Nephron (organoid): ENCODE results near the gene CATSPERB.
A peak's percentile ranks its signal among the peaks of the same experiment; 100 is the strongest.

Source experiments
- H3K27ac Mint-ChIP-seq, 3 experiments: 2 replicates each; pipeline ENCODE4 v1.8.0; 2020; ENCODE audit warnings: mixed read lengths in 3 of 3, mild to moderate bottlenecking in 2 of 3, moderate library complexity in 1 of 3
- H3K27me3 Mint-ChIP-seq: 2 replicates; pipeline ENCODE4 v1.8.0; 2021; ENCODE audit warnings: low read depth, mild to moderate bottlenecking, moderate library complexity, mixed read lengths
- H3K36me3 Mint-ChIP-seq: 2 replicates; pipeline ENCODE4 v1.8.0; 2020; ENCODE audit warnings: low read depth, mixed read lengths
- H3K4me1 Mint-ChIP-seq: 2 replicates; pipeline ENCODE4 v1.8.0; 2020; ENCODE audit warnings: mixed read lengths
- H3K4me3 Mint-ChIP-seq, 3 experiments: 2 replicates each; pipeline ENCODE4 v1.8.0; 2020; ENCODE audit warnings: mild to moderate bottlenecking in 3 of 3, mixed read lengths in 3 of 3, moderate library complexity in 2 of 3
- H3K9me3 Mint-ChIP-seq: 2 replicates; pipeline ENCODE4 v1.8.0; 2020; ENCODE audit warnings: mixed read lengths
- CTCF ChIP-seq, 3 experiments: fragments of 200-600 bp; sonication (generic); IDR thresholded peaks; one replicate each; pipeline ENCODE4 v1.5.0; 2021; ENCODE audit warnings: antibody characterized with exemption in 3 of 3; ENCODE audit not compliant: unreplicated experiment in 3 of 3

Gene CATSPERB

GRCh38 chr14:91751719-91752118 is 19.8 kb upstream of the CATSPERB start:
- no peaks in the 10 kb centered on the region for H3K27me3 Mint-ChIP-seq
- no peak for TF ChIP-seq CTCF (IDR thresholded peaks at IDR 0.05; ENCODE audit: unreplicated experiment in 3 of 3)
- no peak overlapping the region for H3K4me3 Mint-ChIP-seq
- H3K9me3 Mint-ChIP-seq, result peaks cover 16% of the 10 kb centered on the region
- no peak overlapping the region for H3K27ac Mint-ChIP-seq
- H3K36me3 Mint-ChIP-seq, result no peaks in the 10 kb centered on the region
- no peaks in the 10 kb centered on the region for H3K4me1 Mint-ChIP-seq

GRCh38 chr14:91750634-91751198 is 18.8 kb upstream of the CATSPERB start:
- TF ChIP-seq CTCF (IDR thresholded peaks at IDR 0.05; ENCODE audit: unreplicated experiment in 3 of 3), result no peak
- Mint-ChIP-seq H3K36me3 (no peaks in the 10 kb centered on the region), H3K4me1 (no peaks in the 10 kb centered on the region)

GRCh38 chr14:91749868-91750267 is 18.0 kb upstream of the CATSPERB start:
- Mint-ChIP-seq H3K27ac (peak overlapping the region in 1 of 3 experiments; percentile 72), H3K9me3 (peaks cover 16% of the 10 kb centered on the region), H3K4me3 (no peak overlapping the region), H3K27me3 (no peaks in the 10 kb centered on the region), H3K4me1 (no peaks in the 10 kb centered on the region), H3K36me3 (no peaks in the 10 kb centered on the region)
- no peak for TF ChIP-seq CTCF (IDR thresholded peaks at IDR 0.05; ENCODE audit: unreplicated experiment in 3 of 3)

More at GRCh38 chr14:91750634-91751198, 18.8 kb upstream of the CATSPERB start:
- no peak overlapping the region for H3K27ac Mint-ChIP-seq
- H3K27me3 Mint-ChIP-seq, result no peaks in the 10 kb centered on the region
- peaks cover 16% of the 10 kb centered on the region for H3K9me3 Mint-ChIP-seq
- no peak overlapping the region for H3K4me3 Mint-ChIP-seq

- Mint-ChIP-seq H3K27ac (no peak overlapping the region), H3K4me1 (no peaks in the 10 kb centered on the region), H3K9me3 (peaks cover 13% of the 10 kb centered on the region), H3K36me3 (no peaks in the 10 kb centered on the region), H3K27me3 (no peaks in the 10 kb centered on the region), H3K4me3 (no peak overlapping the region)
- TF ChIP-seq CTCF (IDR thresholded peaks at IDR 0.05; ENCODE audit: unreplicated experiment in 3 of 3), result no peak
Measured at GRCh38 chr14:91748049-91748448, 16.2 kb upstream of the CATSPERB start.

GRCh38 chr14:91745344-91745743 is 13.5 kb upstream of the CATSPERB start:
- peaks cover 9% of the 10 kb centered on the region for H3K9me3 Mint-ChIP-seq
- no peaks in the 10 kb centered on the region for H3K4me1 Mint-ChIP-seq
- H3K27ac Mint-ChIP-seq, result no peak overlapping the region
- no peaks in the 10 kb centered on the region for H3K36me3 Mint-ChIP-seq
- no peaks in the 10 kb centered on the region for H3K27me3 Mint-ChIP-seq
- no peak for TF ChIP-seq CTCF (IDR thresholded peaks at IDR 0.05; ENCODE audit: unreplicated experiment in 3 of 3)
- H3K4me3 Mint-ChIP-seq, result no peak overlapping the region

GRCh38 chr14:91744068-91744480 is 12.2 kb upstream of the CATSPERB start:
- no peak for TF ChIP-seq CTCF (IDR thresholded peaks at IDR 0.05; ENCODE audit: unreplicated experiment in 3 of 3)
- Mint-ChIP-seq H3K4me1 (no peaks in the 10 kb centered on the region), H3K27ac (no peak overlapping the region), H3K27me3 (no peaks in the 10 kb centered on the region), H3K36me3 (no peaks in the 10 kb centered on the region), H3K4me3 (no peak overlapping the region), H3K9me3 (peaks cover 8% of the 10 kb centered on the region)
